Uterus (tissue), 2 donors: Measurements from ENCODE around the gene SLC25A44.

Experiments
- POLR2A ChIP-seq, 2 donors: fragments of 450-650 bp; IDR thresholded peaks; one replicate each; pipeline ENCODE4 v1.6.1; 2016; ENCODE audit warnings: antibody characterized with exemption in 2 of 2, mild to moderate bottlenecking in 1 of 2, moderate library complexity in 1 of 2
- TF ChIP-seq, protein P1 (sequence below), 4 experiments: fragments of 200-600 bp in 2 of 4; fragments of 450-650 bp in 2 of 4; sonication (generic) in 2 of 4; IDR thresholded peaks; one replicate each; pipeline ENCODE4 v1.5.1; 2016 to 2019; ENCODE audit warnings: antibody characterized with exemption in 4 of 4, mild to moderate bottlenecking in 2 of 4, moderate library complexity in 1 of 4

DNA sequence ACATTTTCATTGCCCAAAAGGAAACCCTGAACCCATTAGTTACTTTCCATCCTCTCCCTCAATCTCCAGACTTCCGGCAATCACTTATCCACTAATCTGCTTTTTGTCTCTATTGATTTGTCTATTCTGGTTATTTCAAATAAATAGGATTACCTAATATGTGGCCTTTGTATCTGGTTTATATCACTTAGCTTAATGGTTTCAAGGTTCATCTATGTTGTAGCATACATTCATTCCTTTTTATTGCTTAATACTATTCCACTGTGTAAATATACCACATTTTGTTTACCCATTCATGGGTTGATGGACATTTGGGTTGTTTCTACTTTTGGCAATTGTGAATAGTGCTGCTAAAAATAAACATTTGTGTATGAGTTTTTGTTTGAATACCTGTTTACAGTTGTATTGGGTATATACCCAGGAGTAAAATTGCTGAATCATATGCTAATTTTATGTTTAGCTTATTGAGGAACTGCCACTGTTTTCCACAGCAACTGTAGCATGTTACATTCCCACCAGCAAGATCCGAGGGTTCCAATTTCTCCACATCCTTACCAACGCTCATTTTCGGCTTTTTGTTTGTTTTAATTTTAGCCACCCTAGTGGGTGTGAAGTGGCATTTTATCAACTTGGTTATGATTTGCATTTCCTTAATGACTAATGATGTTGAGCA lies 2.5 kb upstream of the SLC25A44 start:
- TF ChIP-seq, protein P1, sequence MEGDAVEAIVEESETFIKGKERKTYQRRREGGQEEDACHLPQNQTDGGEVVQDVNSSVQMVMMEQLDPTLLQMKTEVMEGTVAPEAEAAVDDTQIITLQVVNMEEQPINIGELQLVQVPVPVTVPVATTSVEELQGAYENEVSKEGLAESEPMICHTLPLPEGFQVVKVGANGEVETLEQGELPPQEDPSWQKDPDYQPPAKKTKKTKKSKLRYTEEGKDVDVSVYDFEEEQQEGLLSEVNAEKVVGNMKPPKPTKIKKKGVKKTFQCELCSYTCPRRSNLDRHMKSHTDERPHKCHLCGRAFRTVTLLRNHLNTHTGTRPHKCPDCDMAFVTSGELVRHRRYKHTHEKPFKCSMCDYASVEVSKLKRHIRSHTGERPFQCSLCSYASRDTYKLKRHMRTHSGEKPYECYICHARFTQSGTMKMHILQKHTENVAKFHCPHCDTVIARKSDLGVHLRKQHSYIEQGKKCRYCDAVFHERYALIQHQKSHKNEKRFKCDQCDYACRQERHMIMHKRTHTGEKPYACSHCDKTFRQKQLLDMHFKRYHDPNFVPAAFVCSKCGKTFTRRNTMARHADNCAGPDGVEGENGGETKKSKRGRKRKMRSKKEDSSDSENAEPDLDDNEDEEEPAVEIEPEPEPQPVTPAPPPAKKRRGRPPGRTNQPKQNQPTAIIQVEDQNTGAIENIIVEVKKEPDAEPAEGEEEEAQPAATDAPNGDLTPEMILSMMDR (IDR thresholded peaks at IDR 0.05) = no peak
- TF ChIP-seq POLR2A (IDR thresholded peaks at IDR 0.05) = no peak
